Measurements from ENCODE around the gene TPPP2.

The TPPP2 gene

GRCh38 chr14:21059842-21060613 lies 30.0 kb downstream of the TPPP2 start:
- no peak for DNase-seq

GRCh38 chr14:21060614-21061346 lies 30.8 kb downstream of the TPPP2 start:
- no peak for DNase-seq

GRCh38 chr14:21061347-21061668 lies 31.3 kb downstream of the TPPP2 start:
- DNase-seq: no peak

GRCh38 chr14:21063479-21063878 lies 33.5 kb downstream of the TPPP2 start:
- no peak for DNase-seq

DNA sequence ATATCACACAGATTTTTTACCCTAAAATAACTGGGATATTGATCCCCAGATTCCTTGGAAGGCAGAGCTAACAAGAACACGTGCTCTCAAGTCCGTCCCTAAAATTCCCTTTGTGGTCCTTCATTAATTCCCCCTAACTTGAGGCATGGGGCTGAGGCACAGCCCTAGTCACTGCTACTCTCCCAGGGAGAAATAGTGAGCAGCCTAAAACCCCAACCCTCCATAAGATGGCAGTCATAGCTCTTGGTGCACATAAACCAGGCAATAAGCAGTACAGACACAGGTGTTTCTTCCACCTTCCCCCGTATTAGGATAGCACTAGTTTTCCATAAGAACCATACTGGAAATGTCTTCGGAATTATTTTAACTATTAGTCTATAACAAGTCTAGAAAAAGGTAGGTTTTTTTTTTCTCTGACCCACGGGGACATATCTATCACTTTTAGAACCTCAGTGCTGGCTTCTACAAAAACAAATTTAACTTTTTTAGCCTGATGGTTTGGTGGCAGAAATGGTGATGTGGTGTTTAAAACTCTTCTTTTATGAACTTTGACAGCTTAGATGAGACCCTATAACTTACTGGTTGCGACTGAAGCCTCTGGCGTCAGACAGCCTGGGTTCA lies 37.0 kb downstream of the TPPP2 start:
- DNase-seq: no peak

DNA sequence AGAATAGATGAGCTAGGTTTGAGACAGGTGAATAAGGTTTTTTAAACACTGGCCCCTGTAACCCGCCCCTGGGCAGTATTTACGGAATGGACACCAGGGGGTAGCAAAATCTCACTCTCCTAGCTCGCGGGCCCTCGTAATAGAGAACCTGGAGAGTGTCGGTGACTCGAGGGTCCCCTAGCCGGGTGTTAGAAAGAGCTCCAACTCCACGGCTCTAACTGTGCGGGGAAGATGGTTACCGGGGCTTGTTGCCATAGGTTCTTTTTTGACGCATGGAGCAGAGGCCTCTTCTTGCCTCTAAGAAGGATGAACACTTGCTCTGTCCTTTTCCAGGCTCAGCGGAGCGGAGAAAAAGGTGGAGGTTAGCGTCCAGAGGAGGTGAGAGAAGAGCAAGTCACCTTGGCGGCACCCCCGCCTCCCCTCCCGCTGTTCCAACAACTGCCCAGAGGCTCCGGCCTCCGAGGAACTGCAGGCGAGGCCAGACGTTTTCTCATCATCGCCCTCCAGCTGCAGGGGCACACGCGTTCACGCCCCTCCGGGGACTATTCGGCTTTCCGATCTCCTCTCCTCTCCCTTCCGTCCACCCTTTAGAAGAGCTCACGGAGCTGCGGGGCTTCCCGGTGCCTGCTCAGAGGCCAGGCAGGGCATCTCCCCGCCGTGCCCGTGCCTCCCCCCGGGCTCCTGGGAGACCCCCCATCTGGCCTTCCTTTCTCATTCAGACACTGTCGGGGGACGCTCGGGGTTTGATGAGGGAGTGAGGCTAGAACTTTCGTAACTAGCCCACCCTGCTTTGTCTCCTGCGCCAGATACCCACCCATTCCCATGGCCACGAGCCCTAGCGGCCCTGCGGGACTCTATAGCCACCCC lies 38.7 kb downstream of the TPPP2 start:
- peak; percentile 44 for DNase-seq

DNA sequence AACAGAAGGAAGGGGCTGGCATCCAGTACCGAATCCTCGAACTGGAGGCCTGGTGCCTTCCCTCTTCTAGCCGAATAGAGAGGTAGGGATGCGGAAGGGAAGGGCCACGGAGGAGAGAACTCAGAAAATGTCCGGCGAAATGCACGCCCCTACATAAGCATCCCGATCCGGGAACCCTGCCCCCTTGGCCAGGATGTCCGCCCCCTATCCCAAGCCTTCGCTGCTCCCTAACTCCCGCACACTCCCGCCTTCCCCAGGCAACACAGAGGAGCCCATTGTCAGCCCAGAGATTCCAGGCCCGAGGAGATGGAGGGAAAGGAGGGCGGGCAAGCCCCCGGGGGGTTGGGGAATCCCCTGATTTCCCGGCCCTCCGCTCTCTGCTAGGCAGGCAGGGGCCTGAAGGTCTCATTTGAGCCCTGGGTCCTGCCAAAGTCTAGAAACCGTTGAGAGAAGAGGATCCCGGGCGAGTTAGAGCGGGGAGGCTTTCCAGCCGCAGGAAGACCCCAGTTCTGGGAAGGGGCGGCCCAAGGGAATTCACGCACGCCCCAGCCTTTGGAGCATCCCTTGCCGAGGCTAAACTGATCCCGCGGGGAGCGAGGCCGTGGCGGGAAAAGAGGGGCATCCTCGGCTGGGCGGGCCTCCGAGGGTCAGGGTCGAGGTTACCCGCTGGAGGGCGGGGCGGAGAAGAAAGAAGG lies 39.5 kb downstream of the TPPP2 start:
- no peak for DNase-seq

- DNase-seq: peak; percentile 13
Observed at GRCh38 chr14:21070083-21070609, 40.1 kb downstream of the TPPP2 start, which contains the start of gene ARHGEF40. Gene ARHGEF40, plus strand, starts transcription at chr14:21070304. Its CDS starts 93 bp downstream, at chr14:21070397.

GRCh38 chr14:21070610-21071224 lies 40.7 kb downstream of the TPPP2 start:
- DNase-seq: peak; percentile 16

DNA sequence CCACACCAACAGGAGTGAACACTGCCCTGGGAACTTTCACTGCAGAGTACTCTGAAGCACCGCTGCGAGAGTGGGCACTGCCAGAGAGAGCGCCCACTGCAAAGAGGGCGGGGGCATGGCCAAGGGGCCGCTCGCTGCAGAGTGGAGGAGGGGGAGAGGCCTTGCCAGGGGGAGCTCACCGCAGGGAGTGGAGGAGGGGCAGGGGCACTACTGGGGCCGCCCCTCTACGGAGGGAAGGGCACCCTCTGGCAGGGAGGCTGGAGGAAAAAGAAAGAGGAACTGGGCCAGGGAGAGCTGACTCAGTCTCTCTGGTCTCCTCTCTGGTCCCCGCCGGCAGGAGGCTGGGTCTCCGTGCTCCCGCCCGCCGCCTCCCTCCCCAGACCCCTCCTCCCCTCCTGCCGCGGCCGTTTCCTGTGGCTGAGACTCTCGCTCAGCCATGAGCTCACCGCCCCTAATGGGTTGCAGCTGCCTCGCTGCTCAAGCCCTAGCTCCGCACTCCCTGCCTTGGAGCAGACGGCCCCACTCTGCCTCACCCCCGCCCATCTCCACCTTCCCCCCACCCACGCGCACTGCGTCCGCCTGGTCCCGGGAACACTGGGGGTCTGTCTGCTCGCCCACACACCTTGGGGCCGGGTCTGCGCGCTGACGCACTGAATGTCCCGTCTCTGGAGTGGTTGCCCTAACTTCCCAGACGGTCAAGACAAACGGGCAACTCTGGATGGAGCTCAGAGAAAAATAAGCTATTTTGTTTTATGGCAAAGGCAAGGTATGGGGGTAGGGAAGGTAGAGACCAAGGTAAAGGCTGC lies 41.4 kb downstream of the TPPP2 start:
- peak; percentile 37 for DNase-seq

GRCh38 chr14:21072031-21072473 lies 42.0 kb downstream of the TPPP2 start:
- no peak for DNase-seq

- DNase-seq: no peak
Observed at GRCh38 chr14:21072781-21073339, 42.8 kb downstream of the TPPP2 start.

DNA sequence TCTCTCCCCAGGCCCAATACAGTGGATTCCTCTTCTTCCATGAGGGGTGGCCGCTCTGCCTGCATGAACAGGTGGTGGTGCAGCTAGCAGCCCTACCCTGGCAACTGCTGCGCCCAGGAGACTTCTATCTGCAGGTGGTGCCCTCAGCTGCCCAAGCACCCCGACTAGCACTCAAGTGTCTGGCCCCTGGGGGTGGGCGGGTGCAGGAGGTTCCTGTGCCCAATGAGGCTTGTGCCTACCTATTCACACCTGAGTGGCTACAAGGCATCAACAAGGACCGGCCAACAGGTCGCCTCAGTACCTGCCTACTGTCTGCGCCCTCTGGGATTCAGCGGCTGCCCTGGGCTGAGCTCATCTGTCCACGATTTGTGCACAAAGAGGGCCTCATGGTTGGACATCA lies 43.9 kb downstream of the TPPP2 start:
- DNase-seq: no peak

- no peak for DNase-seq
Observed at GRCh38 chr14:21074398-21075272, 44.6 kb downstream of the TPPP2 start.

GRCh38 chr14:21075719-21076437 lies 45.9 kb downstream of the TPPP2 start:
- DNase-seq: no peak

DNA sequence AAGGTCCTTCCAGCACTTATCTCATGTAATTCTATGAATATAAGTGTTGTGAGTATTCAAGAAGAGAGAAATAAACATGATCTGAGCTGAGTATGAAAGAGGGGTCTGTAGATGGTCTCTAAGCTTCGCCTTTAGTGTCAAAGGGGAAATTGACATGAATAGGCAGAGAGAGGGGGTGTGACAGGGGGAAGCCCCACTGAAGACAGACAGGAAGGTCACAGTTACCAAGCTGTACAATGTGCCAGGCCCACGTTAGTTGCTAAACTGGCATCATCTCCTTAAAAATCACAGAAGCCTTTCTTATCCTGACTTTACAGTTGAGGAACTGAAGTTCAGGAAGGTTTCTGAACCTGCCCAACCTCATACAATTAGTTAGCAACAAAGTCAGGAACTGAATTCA lies 47.7 kb downstream of the TPPP2 start:
- no peak for DNase-seq

GRCh38 chr14:21078287-21078686 lies 48.3 kb downstream of the TPPP2 start:
- DNase-seq: no peak

DNA sequence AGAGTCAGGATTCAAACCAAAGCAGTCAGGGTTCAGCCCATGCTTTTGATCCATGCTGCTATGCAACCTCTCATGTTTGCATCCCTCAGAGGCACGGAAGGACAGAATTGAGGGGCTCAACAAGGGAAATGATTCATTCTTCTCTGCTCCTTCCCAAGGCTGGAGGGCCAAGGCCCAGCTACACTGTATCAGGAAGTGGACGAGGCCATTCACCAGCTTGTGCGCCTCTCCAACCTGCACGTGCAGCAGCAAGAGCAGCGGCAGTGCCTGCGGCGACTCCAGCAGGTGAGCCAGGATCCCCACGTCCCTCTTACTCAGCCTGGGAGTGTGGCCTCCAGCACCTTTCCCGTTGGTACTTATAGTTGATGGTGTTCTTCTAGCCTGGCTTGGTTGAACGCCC lies 48.7 kb downstream of the TPPP2 start:
- DNase-seq: no peak

All from stimulated activated CD4-positive, alpha-beta T cell treated with anti-CD3 and anti-CD28 coated beads, Interleukin-4, amount 100 ng/mL, for 24 hours (primary cell).